HEK293 (cell line): ENCODE measurements around the gene DBX1.

ENCODE experiments used
- CTCF ChIA-PET: fragments of 350-600 bp; formaldehyde crosslinking; extraction: SDS; loops from one replicate; lab custom pipeline; 2021; ENCODE audit warnings: antibody characterized with exemption; lab: Yijun Ruan, JAX
- POLR2A ChIA-PET: fragments of 300-600 bp; formaldehyde crosslinking; extraction: SDS; loops from one replicate; lab custom pipeline; 2020; ENCODE audit warnings: antibody characterized with exemption, inconsistent platforms; lab: Yijun Ruan, JAX
- H3K27ac ChIP-seq: fragments of 200-500 bp; sonication (Bioruptor generic); 2 replicates; pipeline ENCODE4 v1.5.1; 2014; ENCODE audit warnings: low read depth, low read length, control low read depth, inconsistent platforms; ENCODE audit errors: extremely low read depth
- H3K36me3 ChIP-seq, 2 experiments: fragments of 200-500 bp in 1 of 2; sonication (Bioruptor generic) in 1 of 2; 1 replicate in 1 of 2; 2 replicates in 1 of 2; pipeline ENCODE4 v1.5.1; 2014 to 2017; ENCODE audit warnings: inconsistent platforms in 2 of 2, low read length in 2 of 2; ENCODE audit not compliant: control insufficient read depth in 2 of 2, insufficient read depth in 1 of 2
- H3K4me1 ChIP-seq: fragments of 200-500 bp; sonication (Bioruptor generic); 2 replicates; pipeline ENCODE4 v1.5.1; 2014; ENCODE audit warnings: mild to moderate bottlenecking, low read length, inconsistent platforms; ENCODE audit not compliant: control insufficient read depth, insufficient read depth
- H3K4me3 ChIP-seq: 2 replicates; pipeline ENCODE4 v1.5.1; 2011; ENCODE audit warnings: low read depth, mild to moderate bottlenecking, control low read depth, low read length, moderate library complexity
- H3K9me3 ChIP-seq: fragments of 200-500 bp; sonication (Bioruptor generic); 2 replicates; pipeline ENCODE4 v1.5.1; 2014; ENCODE audit warnings: low read depth, low read length, inconsistent platforms; ENCODE audit not compliant: control insufficient read depth, insufficient read depth
- FEZF1 ChIP-seq: fragments of 450-650 bp; formaldehyde crosslinking; IDR thresholded peaks from 2 replicates; pipeline ENCODE4 v1.5.1; 2016; ENCODE audit warnings: missing biosample characterization, missing genetic modification characterization
- GLI2 ChIP-seq: fragments of 450-650 bp; formaldehyde crosslinking; IDR thresholded peaks from 2 replicates; pipeline ENCODE4; 2017; ENCODE audit warnings: missing biosample characterization, missing genetic modification characterization, low read depth, borderline replicate concordance
- GLIS1 ChIP-seq: fragments of 450-650 bp; formaldehyde crosslinking; IDR thresholded peaks from 2 replicates; pipeline ENCODE4 v1.5.1; 2016; ENCODE audit warnings: missing biosample characterization, missing genetic modification characterization
- HOXC10 ChIP-seq: sonication (generic); formaldehyde crosslinking; IDR thresholded peaks from 2 replicates; pipeline ENCODE4 v1.8.1; 2023; ENCODE audit warnings: mild to moderate bottlenecking, missing genetic modification reagents
- KLF8 ChIP-seq: fragments of 450-650 bp; formaldehyde crosslinking; IDR thresholded peaks from 2 replicates; pipeline ENCODE4 v1.5.1; 2016; ENCODE audit warnings: missing biosample characterization, missing genetic modification characterization
- OVOL3 ChIP-seq: fragments of 450-650 bp; formaldehyde crosslinking; IDR thresholded peaks from 2 replicates; pipeline ENCODE4 v1.5.1; 2016; ENCODE audit warnings: missing biosample characterization, missing genetic modification characterization
- TRIM28 ChIP-seq: IDR thresholded peaks from 2 replicates; pipeline ENCODE4 v1.6.1; 2011; ENCODE audit warnings: low read length, control low read depth, borderline replicate concordance
- YY2 ChIP-seq: fragments of 450-650 bp; formaldehyde crosslinking; IDR thresholded peaks from 2 replicates; pipeline ENCODE4 v1.5.1; 2016; ENCODE audit warnings: missing biosample characterization, missing genetic modification characterization
- ZNF132 ChIP-seq: fragments of 450-650 bp; formaldehyde crosslinking; IDR thresholded peaks from 2 replicates; pipeline ENCODE4 v1.5.1; 2017; ENCODE audit warnings: missing biosample characterization, missing genetic modification characterization, borderline replicate concordance
- ZNF175 ChIP-seq: fragments of 450-650 bp; formaldehyde crosslinking; IDR thresholded peaks from 2 replicates; pipeline ENCODE4 v1.5.1; 2016; ENCODE audit warnings: missing biosample characterization, missing genetic modification characterization
- ZNF426 ChIP-seq: fragments of 450-650 bp; formaldehyde crosslinking; IDR thresholded peaks from 2 replicates; pipeline ENCODE4 v1.5.1; 2017; ENCODE audit warnings: missing biosample characterization, missing genetic modification characterization, mild to moderate bottlenecking, inconsistent platforms, moderate library complexity
- ZNF561 ChIP-seq: fragments of 450-650 bp; IDR thresholded peaks from 2 replicates; pipeline ENCODE4 v1.5.1; 2018; ENCODE audit warnings: missing biosample characterization, missing genetic modification characterization, borderline replicate concordance
- ZNF610 ChIP-seq: fragments of 450-650 bp; formaldehyde crosslinking; IDR thresholded peaks from 2 replicates; pipeline ENCODE4 v1.5.1; 2016; ENCODE audit warnings: missing biosample characterization, missing genetic modification characterization, borderline replicate concordance
- ZNF621 ChIP-seq: fragments of 450-650 bp; formaldehyde crosslinking; IDR thresholded peaks from 2 replicates; pipeline ENCODE4 v1.5.1; 2017; ENCODE audit warnings: missing biosample characterization, missing genetic modification characterization
- ZNF677 ChIP-seq: fragments of 450-650 bp; IDR thresholded peaks from 2 replicates; pipeline ENCODE4 v1.5.0; 2018; ENCODE audit warnings: missing biosample characterization, mild to moderate bottlenecking, missing genetic modification characterization, moderate library complexity
- ZNF76 ChIP-seq: fragments of 450-650 bp; formaldehyde crosslinking; IDR thresholded peaks from 2 replicates; pipeline ENCODE4; 2016; ENCODE audit warnings: low read depth, missing biosample characterization, missing genetic modification characterization, borderline replicate concordance
- ZNF777 ChIP-seq: fragments of 450-650 bp; formaldehyde crosslinking; IDR thresholded peaks from 2 replicates; pipeline ENCODE4 v1.5.1; 2017; ENCODE audit warnings: missing biosample characterization, missing genetic modification characterization, borderline replicate concordance
- TF ChIP-seq, protein P1 (sequence below): fragments of 450-650 bp; formaldehyde crosslinking; IDR thresholded peaks from 2 replicates; pipeline ENCODE4 v1.5.1; 2016; ENCODE audit warnings: missing biosample characterization, missing genetic modification characterization
- TF ChIP-seq, protein P2 (sequence below): fragments of 450-650 bp; formaldehyde crosslinking; IDR thresholded peaks from 2 replicates; pipeline ENCODE4 v1.5.1; 2016; ENCODE audit warnings: missing biosample characterization, missing genetic modification characterization
- TF ChIP-seq, protein P3 (sequence below): fragments of 450-650 bp; formaldehyde crosslinking; IDR thresholded peaks from 2 replicates; pipeline ENCODE4 v1.5.1; 2016; ENCODE audit warnings: missing biosample characterization, missing genetic modification characterization, low read depth
- TF ChIP-seq, protein P4 (sequence below): IDR thresholded peaks from 2 replicates; pipeline ENCODE4 v1.6.1; 2011; ENCODE audit warnings: mild to moderate bottlenecking, low read depth, low read length, borderline replicate concordance
- TF ChIP-seq, protein P5 (sequence below): fragments of 450-650 bp; formaldehyde crosslinking; IDR thresholded peaks from 2 replicates; pipeline ENCODE4 v1.5.1; 2016; ENCODE audit warnings: missing biosample characterization, missing genetic modification characterization

Gene DBX1

DNA sequence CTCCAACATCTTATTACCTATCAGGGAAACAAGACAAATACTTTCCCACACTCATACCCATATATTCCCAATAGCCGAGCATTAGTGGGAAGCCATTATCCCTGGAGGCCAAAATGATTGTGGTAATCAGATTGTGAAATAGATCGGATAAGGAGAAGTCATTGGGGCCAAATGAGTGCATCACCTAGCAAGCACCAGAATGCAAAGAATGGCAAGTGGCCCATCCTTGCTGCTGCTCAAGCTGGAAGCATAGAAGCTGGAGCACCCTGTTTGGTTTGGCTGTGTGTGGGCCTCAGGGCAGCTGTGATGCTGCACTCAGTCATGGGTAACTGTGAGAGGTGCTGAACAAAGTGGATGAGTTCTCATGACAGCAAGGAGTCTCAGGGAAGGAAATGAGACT, 18.7 kb upstream of the DBX1 start:
- ChIA-PET POLR2A (no interaction called here), CTCF (no interaction called here)
- no peak for TF ChIP-seq ZNF677
- no peak for TF ChIP-seq HOXC10 (CRISPR knock-in tag)
- no peak for TF ChIP-seq ZNF621 (tag by site-specific recombination)
- Histone ChIP-seq H3K9me3 (no peaks in the 10 kb centered on the region), H3K4me3 (no peak overlapping the region), H3K36me3 (no peaks in the 10 kb centered on the region), H3K4me1 (no peaks in the 10 kb centered on the region), H3K27ac (no peak overlapping the region)

DNA sequence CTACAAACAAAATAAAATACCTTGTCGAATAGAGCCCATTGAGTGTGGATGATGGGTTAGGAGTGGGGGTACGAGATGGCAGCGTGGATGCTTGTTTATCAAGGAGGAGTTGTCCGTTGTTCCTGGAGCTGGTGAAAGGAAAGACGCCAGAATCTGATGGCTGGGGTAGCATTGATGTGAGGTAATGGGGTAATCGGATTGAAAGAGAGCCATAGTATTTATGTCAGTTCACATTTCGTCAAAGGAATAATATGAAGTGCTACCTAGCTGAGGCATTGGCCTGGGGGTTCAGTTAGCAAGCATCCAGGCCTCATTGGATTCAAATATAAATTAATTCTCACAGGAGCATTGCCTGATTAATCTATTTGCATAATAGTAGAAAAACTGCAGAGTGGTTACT, 16.9 kb upstream of the DBX1 start:
- Histone ChIP-seq H3K4me3 (no peak overlapping the region), H3K27ac (no peak overlapping the region), H3K4me1 (no peaks in the 10 kb centered on the region), H3K9me3 (no peaks in the 10 kb centered on the region), H3K36me3 (no peaks in the 10 kb centered on the region)
- POLR2A ChIA-PET = no interaction called here
- no peak for TF ChIP-seq GLI2
- TF ChIP-seq, protein P1, sequence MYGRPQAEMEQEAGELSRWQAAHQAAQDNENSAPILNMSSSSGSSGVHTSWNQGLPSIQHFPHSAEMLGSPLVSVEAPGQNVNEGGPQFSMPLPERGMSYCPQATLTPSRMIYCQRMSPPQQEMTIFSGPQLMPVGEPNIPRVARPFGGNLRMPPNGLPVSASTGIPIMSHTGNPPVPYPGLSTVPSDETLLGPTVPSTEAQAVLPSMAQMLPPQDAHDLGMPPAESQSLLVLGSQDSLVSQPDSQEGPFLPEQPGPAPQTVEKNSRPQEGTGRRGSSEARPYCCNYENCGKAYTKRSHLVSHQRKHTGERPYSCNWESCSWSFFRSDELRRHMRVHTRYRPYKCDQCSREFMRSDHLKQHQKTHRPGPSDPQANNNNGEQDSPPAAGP (tag by site-specific recombination) = no peak
- TF ChIP-seq FEZF1 (tag by site-specific recombination) = no peak
- no peak for TF ChIP-seq KLF8 (tag by site-specific recombination)
- no peak for TF ChIP-seq ZNF175
- TF ChIP-seq ZNF426 (tag by site-specific recombination) = no peak
- TF ChIP-seq ZNF610 (tag by site-specific recombination) = no peak
- no peak for TF ChIP-seq ZNF777 (tag by site-specific recombination)
- no peak for TF ChIP-seq YY2
- TF ChIP-seq TRIM28 = no peak
- TF ChIP-seq, protein P2, sequence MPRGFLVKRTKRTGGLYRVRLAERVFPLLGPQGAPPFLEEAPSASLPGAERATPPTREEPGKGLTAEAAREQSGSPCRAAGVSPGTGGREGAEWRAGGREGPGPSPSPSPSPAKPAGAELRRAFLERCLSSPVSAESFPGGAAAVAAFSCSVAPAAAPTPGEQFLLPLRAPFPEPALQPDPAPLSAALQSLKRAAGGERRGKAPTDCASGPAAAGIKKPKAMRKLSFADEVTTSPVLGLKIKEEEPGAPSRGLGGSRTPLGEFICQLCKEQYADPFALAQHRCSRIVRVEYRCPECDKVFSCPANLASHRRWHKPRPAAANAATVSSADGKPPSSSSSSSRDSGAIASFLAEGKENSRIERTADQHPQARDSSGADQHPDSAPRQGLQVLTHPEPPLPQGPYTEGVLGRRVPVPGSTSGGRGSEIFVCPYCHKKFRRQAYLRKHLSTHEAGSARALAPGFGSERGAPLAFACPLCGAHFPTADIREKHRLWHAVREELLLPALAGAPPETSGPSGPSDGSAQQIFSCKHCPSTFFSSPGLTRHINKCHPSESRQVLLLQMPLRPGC (tag by site-specific recombination) = no peak
- TF ChIP-seq ZNF132 (tag by site-specific recombination) = no peak
- TF ChIP-seq GLIS1 (tag by site-specific recombination) = no peak
- TF ChIP-seq ZNF561 = no peak
- TF ChIP-seq, protein P3, sequence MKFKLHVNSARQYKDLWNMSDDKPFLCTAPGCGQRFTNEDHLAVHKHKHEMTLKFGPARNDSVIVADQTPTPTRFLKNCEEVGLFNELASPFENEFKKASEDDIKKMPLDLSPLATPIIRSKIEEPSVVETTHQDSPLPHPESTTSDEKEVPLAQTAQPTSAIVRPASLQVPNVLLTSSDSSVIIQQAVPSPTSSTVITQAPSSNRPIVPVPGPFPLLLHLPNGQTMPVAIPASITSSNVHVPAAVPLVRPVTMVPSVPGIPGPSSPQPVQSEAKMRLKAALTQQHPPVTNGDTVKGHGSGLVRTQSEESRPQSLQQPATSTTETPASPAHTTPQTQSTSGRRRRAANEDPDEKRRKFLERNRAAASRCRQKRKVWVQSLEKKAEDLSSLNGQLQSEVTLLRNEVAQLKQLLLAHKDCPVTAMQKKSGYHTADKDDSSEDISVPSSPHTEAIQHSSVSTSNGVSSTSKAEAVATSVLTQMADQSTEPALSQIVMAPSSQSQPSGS = no peak
- TF ChIP-seq, protein P4, sequence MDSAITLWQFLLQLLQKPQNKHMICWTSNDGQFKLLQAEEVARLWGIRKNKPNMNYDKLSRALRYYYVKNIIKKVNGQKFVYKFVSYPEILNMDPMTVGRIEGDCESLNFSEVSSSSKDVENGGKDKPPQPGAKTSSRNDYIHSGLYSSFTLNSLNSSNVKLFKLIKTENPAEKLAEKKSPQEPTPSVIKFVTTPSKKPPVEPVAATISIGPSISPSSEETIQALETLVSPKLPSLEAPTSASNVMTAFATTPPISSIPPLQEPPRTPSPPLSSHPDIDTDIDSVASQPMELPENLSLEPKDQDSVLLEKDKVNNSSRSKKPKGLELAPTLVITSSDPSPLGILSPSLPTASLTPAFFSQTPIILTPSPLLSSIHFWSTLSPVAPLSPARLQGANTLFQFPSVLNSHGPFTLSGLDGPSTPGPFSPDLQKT = no peak
- TF ChIP-seq OVOL3 (tag by site-specific recombination) = no peak
- TF ChIP-seq, protein P5, sequence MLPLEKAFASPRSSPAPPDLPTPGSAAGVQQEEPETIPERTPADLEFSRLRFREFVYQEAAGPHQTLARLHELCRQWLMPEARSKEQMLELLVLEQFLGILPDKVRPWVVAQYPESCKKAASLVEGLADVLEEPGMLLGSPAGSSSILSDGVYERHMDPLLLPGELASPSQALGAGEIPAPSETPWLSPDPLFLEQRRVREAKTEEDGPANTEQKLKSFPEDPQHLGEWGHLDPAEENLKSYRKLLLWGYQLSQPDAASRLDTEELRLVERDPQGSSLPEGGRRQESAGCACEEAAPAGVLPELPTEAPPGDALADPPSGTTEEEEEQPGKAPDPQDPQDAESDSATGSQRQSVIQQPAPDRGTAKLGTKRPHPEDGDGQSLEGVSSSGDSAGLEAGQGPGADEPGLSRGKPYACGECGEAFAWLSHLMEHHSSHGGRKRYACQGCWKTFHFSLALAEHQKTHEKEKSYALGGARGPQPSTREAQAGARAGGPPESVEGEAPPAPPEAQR (tag by site-specific recombination) = no peak
- TF ChIP-seq ZNF76 (tag by site-specific recombination) = no peak
- CTCF ChIA-PET = interaction anchor here (0.6 to 1.0 kb wide), 2 partner anchors 62 to 791 kb away, joined by 3 read pairs; no protein-coding TSS in a partner anchor
